GM11168 (cell line): Measurements from ENCODE around the gene THOC6.

Experiments
- in situ Hi-C: fragments of 300-500 bp; cut with MboI; formaldehyde crosslinking; loops from one replicate; pipeline ENCODE4 v1.12.0; 2022; ENCODE audit warnings: low sequenced_read_pairs; ENCODE audit not compliant: unreplicated experiment

THOC6 gene

DNA sequence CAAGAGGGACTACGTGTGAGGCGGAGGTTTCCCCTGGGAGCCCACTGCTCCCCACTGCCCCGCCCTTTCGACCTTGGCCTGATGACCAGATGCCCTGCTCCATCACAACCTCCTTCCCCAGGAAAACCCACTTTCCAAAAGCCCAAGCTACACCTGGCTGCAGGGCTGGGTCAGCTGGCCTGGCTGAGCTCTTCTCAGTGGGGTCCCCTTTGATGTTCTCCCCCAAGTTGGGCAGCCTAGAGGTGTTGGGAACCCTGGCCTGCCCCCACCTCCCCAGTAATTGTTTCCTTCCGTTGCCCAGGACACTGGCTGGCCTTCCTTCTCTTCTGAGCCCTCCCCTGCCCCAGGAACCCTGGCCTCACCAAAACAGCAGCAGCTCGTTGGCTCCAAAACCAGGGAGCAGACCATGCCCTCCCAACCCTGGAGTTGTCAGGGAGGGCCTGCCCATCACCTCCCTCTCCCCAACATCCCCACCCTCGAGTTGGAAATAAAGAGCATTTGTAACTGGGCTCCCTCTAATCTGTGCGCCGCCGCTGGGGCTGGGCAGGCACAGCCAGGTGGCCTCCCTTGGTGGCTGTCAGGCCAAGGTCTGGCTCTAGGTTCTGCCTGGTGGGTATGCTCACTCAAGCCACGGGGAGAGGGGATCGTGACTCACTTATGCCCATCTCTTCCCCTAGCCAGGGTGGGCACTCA lies 9.7 kb upstream of the THOC6 start:
- in situ Hi-C loops: no loop called here

GRCh38 chr16:3014971-3015370 lies 8.9 kb upstream of the THOC6 start:
- in situ Hi-C loops: no loop called here

GRCh38 chr16:3015865-3016521 lies 7.8 kb upstream of the THOC6 start:
- in situ Hi-C loops: no loop called here

- in situ Hi-C loops: no loop called here
Measured at GRCh38 chr16:3017344-3017743, 6.5 kb upstream of the THOC6 start.

DNA sequence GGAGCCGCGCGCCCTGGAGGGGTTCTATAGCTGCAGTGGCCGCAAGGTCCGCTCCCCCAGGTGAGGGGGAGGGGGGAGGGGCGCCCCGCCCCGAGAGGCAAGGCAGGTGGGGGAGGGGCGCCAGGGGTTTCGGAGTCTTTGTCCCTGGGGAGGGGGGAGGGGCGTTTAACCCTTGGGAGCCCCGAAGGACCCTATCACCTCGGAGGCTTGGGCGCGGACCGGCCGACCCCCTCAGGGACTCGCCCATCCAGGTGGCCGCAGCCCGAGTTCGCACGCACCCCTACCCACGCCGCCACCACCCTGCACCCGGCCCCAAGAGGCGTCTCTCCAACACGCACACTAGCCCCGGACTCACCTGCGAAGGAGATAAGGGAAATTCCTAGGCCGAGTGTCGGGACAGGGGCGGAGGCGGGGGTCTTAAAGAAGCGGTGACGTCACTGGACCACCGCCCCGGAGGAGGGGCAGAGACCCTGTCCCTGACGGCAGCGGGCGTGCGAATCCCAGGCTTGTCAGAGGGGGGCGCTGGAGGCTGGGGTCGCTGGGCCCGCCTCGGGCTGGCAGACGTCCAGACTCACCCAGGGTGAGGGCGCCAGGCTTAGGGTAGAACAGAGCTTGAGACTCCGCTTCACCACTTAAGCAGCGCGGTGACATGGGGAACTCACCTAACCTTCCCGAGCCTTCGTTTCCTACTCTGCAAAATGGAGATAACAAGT lies 5.9 kb upstream of the THOC6 start, which contains the start of gene CLDN6:
Gene CLDN6, minus strand, starts transcription at position 390 of the 713 bp plus-strand sequence. CDS start 2,162 bp downstream, outside the sequence.
- in situ Hi-C loops: no loop called here

DNA sequence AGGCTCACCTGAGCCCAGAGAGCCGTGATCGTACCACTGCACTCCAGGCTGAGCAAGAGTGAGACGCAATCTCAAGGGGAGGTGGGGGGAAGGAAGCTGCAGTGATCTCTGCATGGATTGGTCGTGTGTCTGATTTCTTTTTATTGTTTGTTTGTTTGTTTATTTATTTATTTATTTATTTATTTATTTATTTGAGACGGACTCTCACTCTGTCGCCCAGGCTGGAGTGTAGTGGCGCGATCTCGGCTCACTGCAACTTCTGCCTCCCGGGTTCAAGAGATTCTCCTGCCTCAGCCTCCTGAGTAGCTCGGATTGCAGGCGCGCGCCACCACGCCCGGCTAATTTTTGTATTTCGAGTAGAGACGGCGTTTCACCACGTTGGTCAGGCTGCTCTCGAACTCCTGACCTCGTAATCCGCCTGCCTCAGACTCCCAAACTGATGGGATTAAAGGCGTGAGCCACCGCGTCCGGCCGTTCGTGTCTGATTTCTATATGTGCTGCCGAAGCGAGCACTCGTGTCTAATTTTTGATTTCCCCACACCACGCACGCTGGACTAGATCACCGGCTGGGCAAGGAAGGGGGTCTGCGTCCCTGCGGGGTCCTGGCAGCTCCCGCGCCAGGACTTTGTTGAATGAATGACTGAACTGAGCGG lies 4.1 kb upstream of the THOC6 start:
- in situ Hi-C loops: no loop called here

DNA sequence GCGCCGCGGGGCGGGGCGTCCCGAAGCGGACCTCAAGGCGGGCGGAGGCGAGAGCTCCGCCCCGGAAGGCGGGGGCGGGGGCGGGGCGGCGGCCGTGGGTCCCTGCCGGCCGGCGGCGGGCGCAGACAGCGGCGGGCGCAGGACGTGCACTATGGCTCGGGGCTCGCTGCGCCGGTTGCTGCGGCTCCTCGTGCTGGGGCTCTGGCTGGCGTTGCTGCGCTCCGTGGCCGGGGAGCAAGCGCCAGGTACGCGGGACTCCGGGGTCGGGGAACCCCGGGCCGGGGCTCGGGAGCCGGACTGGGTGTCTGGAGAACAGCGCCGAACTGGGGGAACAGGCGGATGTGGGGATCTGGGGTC lies 3.6 kb upstream of the THOC6 start, which contains the start of gene TNFRSF12A:
Gene TNFRSF12A, plus strand, starts transcription at position 122 of the 357 bp plus-strand sequence. Its CDS starts 30 bp downstream, at position 152.
- in situ Hi-C loops: no loop called here

DNA sequence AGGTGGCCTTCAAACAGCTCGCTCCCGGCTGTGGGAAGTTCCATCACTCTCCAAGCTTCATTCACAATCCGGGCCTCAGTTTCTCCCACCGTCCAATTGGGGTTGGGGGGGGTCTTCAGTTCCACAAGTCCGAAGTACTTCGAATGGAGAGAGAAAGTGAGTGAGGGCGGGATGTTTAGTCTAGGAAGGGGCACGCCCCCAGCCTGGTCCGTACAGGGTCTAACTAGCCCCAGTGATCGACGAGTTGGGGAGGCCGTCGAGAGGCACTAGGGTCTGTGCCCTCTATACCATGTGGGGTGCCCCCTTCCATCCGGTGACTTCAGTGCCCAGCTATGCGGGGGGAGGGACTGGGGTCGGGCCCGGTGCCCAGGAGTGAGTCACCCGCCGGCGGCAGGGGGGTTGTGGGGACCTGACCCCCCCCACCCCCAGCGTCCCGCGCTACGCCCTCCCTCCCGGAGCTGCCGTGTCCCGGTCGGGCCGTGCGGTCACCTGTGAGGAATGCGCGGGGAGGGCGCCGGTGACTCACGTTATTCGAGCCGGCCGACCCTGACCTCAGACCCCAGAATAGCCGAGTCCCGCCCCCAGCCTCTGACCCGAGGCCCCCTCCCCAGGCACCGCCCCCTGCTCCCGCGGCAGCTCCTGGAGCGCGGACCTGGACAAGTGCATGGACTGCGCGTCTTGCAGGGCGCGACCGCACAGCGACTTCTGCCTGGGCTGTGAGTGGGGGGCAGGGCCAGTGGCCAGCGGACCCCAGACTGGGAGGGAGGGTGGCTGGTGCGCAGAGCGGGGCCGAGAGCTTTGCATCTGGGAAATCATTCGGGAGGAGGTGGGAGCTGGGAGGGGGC lies 3.0 kb upstream of the THOC6 start:
- in situ Hi-C loops: no loop called here

DNA sequence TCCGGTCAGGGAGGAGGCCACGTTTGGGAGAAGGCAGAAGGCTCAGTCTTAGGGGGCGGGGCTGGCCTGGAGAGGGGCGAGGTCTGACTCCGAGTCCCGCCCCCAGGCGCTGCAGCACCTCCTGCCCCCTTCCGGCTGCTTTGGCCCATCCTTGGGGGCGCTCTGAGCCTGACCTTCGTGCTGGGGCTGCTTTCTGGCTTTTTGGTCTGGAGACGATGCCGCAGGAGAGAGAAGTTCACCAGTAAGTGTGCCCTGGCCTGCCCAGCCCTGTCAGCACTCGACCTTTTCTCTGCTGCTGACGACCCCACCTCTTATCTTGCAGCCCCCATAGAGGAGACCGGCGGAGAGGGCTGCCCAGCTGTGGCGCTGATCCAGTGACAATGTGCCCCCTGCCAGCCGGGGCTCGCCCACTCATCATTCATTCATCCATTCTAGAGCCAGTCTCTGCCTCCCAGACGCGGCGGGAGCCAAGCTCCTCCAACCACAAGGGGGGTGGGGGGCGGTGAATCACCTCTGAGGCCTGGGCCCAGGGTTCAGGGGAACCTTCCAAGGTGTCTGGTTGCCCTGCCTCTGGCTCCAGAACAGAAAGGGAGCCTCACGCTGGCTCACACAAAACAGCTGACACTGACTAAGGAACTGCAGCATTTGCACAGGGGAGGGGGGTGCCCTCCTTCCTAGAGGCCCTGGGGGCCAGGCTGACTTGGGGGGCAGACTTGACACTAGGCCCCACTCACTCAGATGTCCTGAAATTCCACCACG lies 2.2 kb upstream of the THOC6 start:
- in situ Hi-C loops: no loop called here

DNA sequence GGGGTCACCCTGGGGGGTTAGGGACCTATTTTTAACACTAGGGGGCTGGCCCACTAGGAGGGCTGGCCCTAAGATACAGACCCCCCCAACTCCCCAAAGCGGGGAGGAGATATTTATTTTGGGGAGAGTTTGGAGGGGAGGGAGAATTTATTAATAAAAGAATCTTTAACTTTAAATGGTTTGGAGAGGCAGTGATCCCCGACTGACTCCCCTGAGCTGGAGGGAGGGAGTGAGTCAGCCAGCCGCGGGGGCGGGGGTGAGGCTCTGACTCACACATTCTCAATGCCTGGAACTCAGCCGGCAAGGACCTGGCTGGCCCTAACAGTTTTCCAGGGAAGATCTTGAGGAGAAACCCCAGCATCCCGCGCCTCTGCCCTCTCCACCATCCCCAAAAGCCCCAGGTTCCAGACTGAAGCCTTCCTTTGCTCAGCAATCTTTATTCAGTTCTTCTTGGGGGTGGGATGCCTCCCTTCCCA lies 1.6 kb upstream of the THOC6 start:
- in situ Hi-C loops: no loop called here

DNA sequence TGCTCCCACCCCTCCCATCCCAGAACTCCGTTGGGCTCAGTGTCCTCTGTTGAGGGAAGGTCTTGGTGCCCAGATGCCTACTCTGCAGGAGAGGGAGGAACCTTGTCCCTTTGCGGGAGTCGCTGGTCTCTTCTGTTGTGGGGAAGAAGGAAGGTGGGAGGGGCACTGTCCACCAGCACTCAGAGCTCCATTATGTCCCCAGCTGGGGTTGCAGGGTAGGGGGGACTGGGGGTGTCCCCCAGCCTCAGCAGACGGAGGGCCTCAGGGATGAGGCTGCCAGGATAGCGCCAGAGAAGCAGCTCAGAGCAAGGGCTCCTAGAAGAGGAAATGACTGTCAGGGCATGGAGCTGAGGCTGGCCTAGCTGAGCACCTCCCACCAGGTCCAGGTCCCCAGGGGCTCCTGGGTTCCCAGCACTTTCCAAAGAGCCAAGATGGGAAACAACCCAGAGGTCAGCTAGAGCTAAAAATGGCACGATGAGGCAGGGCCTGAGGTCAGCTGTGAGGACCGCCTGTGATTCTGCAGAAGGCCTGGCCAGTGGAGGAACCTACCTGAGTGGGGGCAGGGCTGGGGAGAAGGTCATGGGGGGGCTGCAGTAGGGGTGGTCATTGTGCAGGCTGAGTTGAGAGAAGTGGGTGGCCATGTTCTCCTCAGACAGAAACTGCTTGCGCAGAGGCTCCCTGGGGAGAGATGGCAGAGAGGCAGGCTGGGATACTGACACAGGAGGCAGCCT lies 986 bp upstream of the THOC6 start:
- in situ Hi-C loops: no loop called here

DNA sequence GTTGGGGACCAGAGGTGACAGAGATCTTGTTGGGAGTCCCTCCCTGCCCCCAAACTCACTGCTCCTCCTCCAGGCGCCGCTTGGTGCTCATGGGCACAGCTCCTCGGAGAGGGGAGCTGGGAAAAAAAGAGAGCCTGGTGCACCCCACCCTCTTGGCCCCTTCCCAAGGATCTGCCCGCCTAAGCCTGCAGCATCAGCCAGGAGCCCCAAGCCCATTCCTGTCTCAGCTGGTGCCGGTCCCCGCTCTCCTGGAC lies 493 bp upstream of the THOC6 start:
- in situ Hi-C loops: no loop called here

- in situ Hi-C loops: no loop called here
Measured at GRCh38 chr16:3025032-3026002, 1.5 kb downstream of the THOC6 start.

DNA sequence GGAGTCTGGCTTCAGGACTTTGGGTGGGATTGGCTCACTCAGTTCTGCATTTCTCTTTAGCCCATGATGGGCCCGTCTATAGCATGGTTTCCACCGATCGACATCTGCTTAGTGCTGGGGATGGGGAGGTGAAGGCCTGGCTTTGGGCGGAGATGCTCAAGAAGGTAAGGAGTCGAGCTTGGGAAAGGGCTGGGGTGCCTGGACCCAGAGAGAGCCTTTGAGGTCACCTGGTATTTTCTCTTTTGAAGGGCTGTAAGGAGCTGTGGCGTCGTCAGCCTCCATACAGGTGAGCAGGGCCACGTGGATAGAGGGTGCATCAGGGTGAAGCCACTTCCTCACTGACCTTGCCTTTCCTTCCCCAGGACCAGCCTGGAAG lies 2.2 kb downstream of the THOC6 start:
- in situ Hi-C loops: no loop called here

DNA sequence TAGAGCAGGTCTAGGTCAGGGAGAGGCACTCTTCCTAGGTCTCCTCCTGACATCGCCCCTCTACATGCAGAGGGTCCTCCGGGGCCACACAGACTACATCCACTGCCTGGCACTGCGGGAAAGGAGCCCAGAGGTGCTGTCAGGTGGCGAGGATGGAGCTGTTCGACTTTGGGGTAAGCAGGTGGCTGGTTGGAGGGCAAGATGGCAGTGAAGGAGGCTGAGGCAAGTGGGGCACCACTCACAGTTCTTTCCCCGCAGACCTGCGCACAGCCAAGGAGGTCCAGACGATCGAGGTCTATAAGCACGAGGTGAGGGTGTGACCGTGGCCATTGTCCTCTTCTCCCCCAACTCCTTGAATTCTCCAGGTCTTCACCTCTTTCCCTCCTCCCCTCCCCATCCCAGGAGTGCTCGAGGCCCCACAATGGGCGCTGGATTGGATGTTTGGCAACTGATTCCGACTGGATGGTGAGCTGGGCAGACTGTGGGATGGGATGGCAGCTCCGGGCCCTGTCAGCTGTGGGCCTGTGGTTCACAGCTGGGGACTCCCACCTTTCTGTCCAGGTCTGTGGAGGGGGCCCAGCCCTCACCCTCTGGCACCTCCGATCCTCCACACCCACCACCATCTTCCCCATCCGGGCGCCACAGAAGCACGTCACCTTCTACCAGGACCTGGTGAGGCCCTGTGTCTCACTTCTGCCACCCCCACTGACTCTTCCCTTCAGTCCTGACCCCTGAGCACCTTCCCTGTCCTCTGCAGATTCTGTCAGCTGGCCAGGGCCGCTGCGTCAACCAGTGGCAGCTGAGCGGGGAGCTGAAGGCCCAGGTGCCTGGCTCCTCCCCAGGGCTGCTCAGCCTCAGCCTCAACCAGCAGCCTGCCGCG lies 3.0 kb downstream of the THOC6 start:
- in situ Hi-C loops: no loop called here

DNA sequence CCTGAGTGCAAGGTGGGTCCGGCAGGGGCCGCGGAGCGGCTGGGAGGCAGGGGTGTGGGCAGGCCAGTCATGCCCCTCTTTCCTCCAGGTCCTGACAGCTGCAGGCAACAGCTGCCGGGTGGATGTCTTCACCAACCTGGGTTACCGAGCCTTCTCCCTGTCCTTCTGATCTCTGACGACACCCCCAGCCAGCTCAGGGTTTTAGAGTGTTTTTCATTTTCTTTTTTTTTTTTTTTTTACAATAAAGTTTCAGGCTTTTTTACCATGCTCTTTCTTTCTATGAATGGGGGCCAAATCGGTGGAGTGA lies 3.6 kb downstream of the THOC6 start:
- in situ Hi-C loops: no loop called here
